HG03342 (cell line): ENCODE data around the gene IP6K3.
A peak's percentile ranks its signal among the peaks of the same experiment; 100 is the strongest.

Experiments used
- ATAC-seq: cut with Tn5 transposase; IDR thresholded peaks from one replicate; pipeline ENCODE4 v1.9.1; 2021; ENCODE audit warnings: mild to moderate bottlenecking, moderate library complexity; ENCODE audit not compliant: unreplicated experiment

Gene IP6K3

GRCh38 chr6:33778444-33779121 is 31.9 kb upstream of the IP6K3 start:
- no peak for ATAC-seq

- no peak for ATAC-seq
Measured at GRCh38 chr6:33777398-33778388, 31.0 kb upstream of the IP6K3 start.

- no peak for ATAC-seq
Measured at GRCh38 chr6:33776764-33777163, 30.1 kb upstream of the IP6K3 start.

- ATAC-seq: no peak
Measured at GRCh38 chr6:33776186-33776585, 29.5 kb upstream of the IP6K3 start.

- no peak for ATAC-seq
Measured at GRCh38 chr6:33774774-33775173, 28.1 kb upstream of the IP6K3 start.

GRCh38 chr6:33772902-33773472 is 26.3 kb upstream of the IP6K3 start:
- ATAC-seq: no peak

GRCh38 chr6:33772082-33772830 is 25.6 kb upstream of the IP6K3 start:
- no peak for ATAC-seq

- ATAC-seq: no peak
Measured at GRCh38 chr6:33771146-33772081, 24.7 kb upstream of the IP6K3 start.

GRCh38 chr6:33770833-33771145 is 24.1 kb upstream of the IP6K3 start:
- no peak for ATAC-seq

GRCh38 chr6:33770124-33770832 is 23.6 kb upstream of the IP6K3 start:
- no peak for ATAC-seq

GRCh38 chr6:33769248-33769821 is 22.6 kb upstream of the IP6K3 start:
- ATAC-seq: no peak

GRCh38 chr6:33768644-33769120 is 22.0 kb upstream of the IP6K3 start:
- peak; percentile 43 for ATAC-seq

GRCh38 chr6:33766921-33767907 is 20.5 kb upstream of the IP6K3 start:
- ATAC-seq: no peak

- ATAC-seq: no peak
Measured at GRCh38 chr6:33765368-33765767, 18.7 kb upstream of the IP6K3 start.

GRCh38 chr6:33764036-33764435 is 17.3 kb upstream of the IP6K3 start:
- ATAC-seq: no peak

GRCh38 chr6:33763483-33763882 is 16.8 kb upstream of the IP6K3 start:
- no peak for ATAC-seq

- ATAC-seq: no peak
Measured at GRCh38 chr6:33762713-33763112, 16.0 kb upstream of the IP6K3 start.
